GM12878 (cell line): ENCODE measurements around the gene FBXO15. TPM values are rescaled to one million over a fixed set of nuclear protein-coding genes. Genes with fewer than 3 reads are reported as not detected.

Experiments used
- ATAC-seq: fragments of 200-7000 bp; cut with Tn5 transposase; 3 replicates; pipeline ENCODE4 v1.9.1; 2020; ENCODE audit warnings: mild to moderate bottlenecking, moderate library complexity
- BruUV-seq: library from RNA; stranded (reverse); fragments of 400-500 nt; replicated peaks from 2 replicates; lab custom pipeline; 2021; lab: Mats Ljungman, UMichigan
- CTCF ChIA-PET: fragments of 300-600 bp; sonication (Branson Sonifier 250); formaldehyde crosslinking; extraction: SDS; loops from one replicate; lab custom pipeline; 2021; ENCODE audit warnings: inconsistent platforms; lab: Yijun Ruan, JAX
- POLR2A ChIA-PET: fragments of 350-600 bp; formaldehyde crosslinking; extraction: SDS; loops from one replicate; lab custom pipeline; 2021; ENCODE audit warnings: inconsistent platforms; lab: Charles Lee
- RAD21 ChIA-PET: fragments of 300-600 bp; sonication (Branson Sonifier 250); formaldehyde crosslinking; loops from one replicate; lab custom pipeline; 2023; ENCODE audit warnings: antibody characterized with exemption; ENCODE audit not compliant: unreplicated experiment; lab: Charles Lee
- SMC1A ChIA-PET: fragments of 300-600 bp; sonication (Branson Sonifier 250); formaldehyde crosslinking; loops from one replicate; lab custom pipeline; 2023; ENCODE audit not compliant: unreplicated experiment, uncharacterized antibody; lab: Charles Lee
- DNase-seq: peaks from one replicate; pipeline ENCODE4 v3.0.0-alpha.2; 2011; ENCODE audit warnings: low read depth, low spot score
- FAIRE-seq: peaks from 3 replicates; lab custom pipeline; 2011; peaks lifted over from hg19 to GRCh38; lab: Jason Lieb, UNC
- H2AFZ ChIP-seq: 2 replicates; pipeline ENCODE4 v1.6.0; 2011; ENCODE audit warnings: low read depth, low read length, control low read depth; ENCODE audit not compliant: control insufficient read depth
- H3K27ac ChIP-seq: 2 replicates; pipeline ENCODE4 v1.5.1; 2011; ENCODE audit warnings: control low read depth; ENCODE audit not compliant: control insufficient read depth, insufficient read depth
- H3K27me3 ChIP-seq, 2 experiments: replicated peaks in 1 of 2; 2 replicates each; pipeline versions ENCODE4 v1.6.0 to v1.6.1; 2011; ENCODE audit warnings: low read length in 1 of 2; ENCODE audit not compliant: control insufficient read depth in 2 of 2, insufficient read depth in 2 of 2
- H3K36me3 ChIP-seq, 2 experiments: 2 replicates each; pipeline ENCODE4 v1.5.1; 2011; ENCODE audit warnings: low read length in 1 of 2; ENCODE audit not compliant: control insufficient read depth in 2 of 2, insufficient read depth in 2 of 2
- H3K4me1 ChIP-seq: 2 replicates; pipeline ENCODE4 v1.6.1; 2011; ENCODE audit warnings: mild to moderate bottlenecking, low read length, moderate library complexity, mixed read lengths; ENCODE audit not compliant: control insufficient read depth, insufficient read depth
- H3K4me2 ChIP-seq: 2 replicates; pipeline ENCODE4 v1.6.0; 2011; ENCODE audit warnings: control low read depth; ENCODE audit not compliant: control insufficient read depth, insufficient read depth
- H3K4me3 ChIP-seq: fragments of 200-600 bp; sonication (generic); 2 replicates; pipeline ENCODE4 v1.5.1; 2016
- H3K79me2 ChIP-seq: 2 replicates; pipeline ENCODE4 v1.6.0; 2011; ENCODE audit warnings: low read length; ENCODE audit not compliant: control insufficient read depth, insufficient read depth
- H3K9ac ChIP-seq: 2 replicates; pipeline ENCODE4 v1.8.0; 2011; ENCODE audit warnings: low read length, control low read depth, mixed read lengths; ENCODE audit not compliant: control insufficient read depth, insufficient read depth
- H3K9me3 ChIP-seq: replicated peaks from 3 replicates; pipeline ENCODE4 v1.5.1; 2011; ENCODE audit warnings: mild to moderate bottlenecking, low read length; ENCODE audit not compliant: control insufficient read depth, insufficient read depth
- H4K20me1 ChIP-seq: 2 replicates; pipeline ENCODE4 v1.6.0; 2011; ENCODE audit not compliant: control insufficient read depth, insufficient read depth
- ATF2 ChIP-seq: IDR thresholded peaks from 2 replicates; pipeline ENCODE4 v1.6.1; 2012; ENCODE audit warnings: low read length, inconsistent platforms
- CBX5 ChIP-seq: sonication (generic); IDR thresholded peaks from 2 replicates; pipeline ENCODE4 v1.6.1; 2016; ENCODE audit warnings: low read depth, moderate library complexity, mild to moderate bottlenecking, inconsistent platforms
- EGR1 ChIP-seq, 2 experiments: IDR thresholded peaks; 1 replicate in 1 of 2; 2 replicates in 1 of 2; pipeline ENCODE4 v1.6.1; 2011 to 2012; ENCODE audit warnings: low read depth in 2 of 2, low read length in 2 of 2, borderline replicate concordance in 1 of 2, mild to moderate bottlenecking in 1 of 2, moderate library complexity in 1 of 2
- FOXK2 ChIP-seq: fragments of 450-650 bp; IDR thresholded peaks from 2 replicates; pipeline ENCODE4 v1.6.1; 2017; ENCODE audit warnings: mild to moderate bottlenecking, moderate library complexity
- IKZF1 ChIP-seq: fragments of 450-650 bp; conservative IDR thresholded peaks from 2 replicates; pipeline ENCODE4 v1.6.1; 2017; ENCODE audit warnings: antibody characterized with exemption, mild to moderate bottlenecking
- IRF4 ChIP-seq: IDR thresholded peaks from 2 replicates; pipeline ENCODE4 v1.6.1; 2011; ENCODE audit warnings: low read depth, low read length
- MTA2 ChIP-seq: fragments of 450-650 bp; IDR thresholded peaks from 2 replicates; pipeline ENCODE4 v1.6.1; 2016; ENCODE audit warnings: low read depth, mild to moderate bottlenecking, moderate library complexity
- NR2C1 ChIP-seq: fragments of 450-650 bp; IDR thresholded peaks from 2 replicates; pipeline ENCODE4 v1.6.1; 2017; ENCODE audit warnings: antibody characterized with exemption, mild to moderate bottlenecking, moderate library complexity
- PAX8 ChIP-seq: fragments of 450-650 bp; IDR thresholded peaks from 2 replicates; pipeline ENCODE4 v1.6.1; 2017; ENCODE audit warnings: mild to moderate bottlenecking, moderate library complexity
- POLR2A ChIP-seq: IDR thresholded peaks from 2 replicates; pipeline ENCODE4 v1.6.1; 2011; ENCODE audit warnings: low read depth, mild to moderate bottlenecking, low read length
- PRDM15 ChIP-seq: fragments of 450-650 bp; formaldehyde crosslinking; IDR thresholded peaks from 2 replicates; pipeline ENCODE4 v1.4.0; 2020; ENCODE audit warnings: mild to moderate bottlenecking, moderate library complexity
- RB1 ChIP-seq: fragments of 450-650 bp; formaldehyde crosslinking; IDR thresholded peaks from 2 replicates; pipeline ENCODE4 v1.6.1; 2017; ENCODE audit warnings: mild to moderate bottlenecking, borderline replicate concordance
- SMARCA5 ChIP-seq: fragments of 450-650 bp; IDR thresholded peaks from 2 replicates; pipeline ENCODE4 v1.6.1; 2017; ENCODE audit warnings: mild to moderate bottlenecking
- YBX1 ChIP-seq: fragments of 450-650 bp; IDR thresholded peaks from 2 replicates; pipeline ENCODE4 v1.6.1; 2016; ENCODE audit warnings: antibody characterized with exemption
- ZBED1 ChIP-seq: IDR thresholded peaks from 2 replicates; pipeline ENCODE4 v1.6.1; 2016; ENCODE audit warnings: borderline replicate concordance
- ZNF207 ChIP-seq: fragments of 450-650 bp; IDR thresholded peaks from 2 replicates; pipeline ENCODE4 v1.6.1; 2014; ENCODE audit warnings: antibody characterized with exemption, mild to moderate bottlenecking, borderline replicate concordance
- ZNF274 ChIP-seq: IDR thresholded peaks from one replicate; pipeline ENCODE4 v1.8.0; 2011; ENCODE audit not compliant: insufficient read length, insufficient read depth
- WGBS: methylation state at CpG from one replicate; pipeline ENCODE4 v1.1.6; 2016; ENCODE audit warnings: low lambda C conversion rate; ENCODE audit not compliant: insufficient replicate concordance, insufficient coverage; ENCODE audit errors: missing lambda C conversion rate; 5-methylcytosine and 5-hydroxymethylcytosine counted together
- in situ Hi-C: fragments of 300-500 bp; cut with MboI; formaldehyde crosslinking; loops from 9 replicates; pipeline ENCODE4 v1.14.3; 2018; ENCODE audit warnings: mixed read lengths
- intact Hi-C: fragments of 100-400 bp; cut with micrococcal nuclease; formaldehyde crosslinking; loops from one replicate; pipeline ENCODE4 v1.14.2; 2022; ENCODE audit not compliant: unreplicated experiment
- polyA plus RNA-seq, 11 experiments: library from polyadenylated mRNA; depleted of rRNA in 4 of 11; unstranded in 6 of 11; stranded (reverse) in 5 of 11; fragments of >200 nt; fragmentation: Nextera tagmentation in 4 of 11; fragmentation: Illumina TruSeq in 1 of 11; extraction: Ambion mirVana in 4 of 11; extraction: Trizol in 1 of 11; gene quantifications; 1 replicate in 1 of 11; 2 replicates in 10 of 11; pipeline versions ENCODE4 v1.2.1 to v1.2.3, GENCODE V29; 2011 to 2016; ENCODE audit warnings: inconsistent platforms in 2 of 11, missing spikeins in 2 of 11, low read depth in 1 of 11
- total RNA-seq, 4 experiments: library from RNA; depleted of rRNA in 3 of 4; stranded (reverse); fragments of >200 nt in 3 of 4; fragmentation: Illumina TruSeq in 1 of 4; extraction: Trizol in 1 of 4; gene quantifications; 2 replicates each; pipeline versions ENCODE4 v1.2.1 to v1.2.3, GENCODE V29; 2013 to 2021

Gene FBXO15
- total and polyA plus RNA-seq, 10 of the 15 experiments (the other 5 are each of a cell fraction or from before 2014, with no cell fraction given): 0.06 to 0.90 (median 0.22) TPM; not detected in 3

GRCh38 chr18:74097803-74098202 is 49.8 kb downstream of the FBXO15 start:
- no peak overlapping the region for H3K27ac ChIP-seq
- H3K79me2 ChIP-seq: no peaks in the 10 kb centered on the region
- no peak for DNase-seq
- no peak overlapping the region for H3K4me3 ChIP-seq
- POLR2A ChIA-PET: no interaction called here
- no peak overlapping the region for H2AFZ ChIP-seq
- H3K9ac ChIP-seq: no peak overlapping the region
- TF ChIP-seq PAX8 (no peak), SMARCA5 (no peak), EGR1 (IDR thresholded peaks at IDR 0.05; ENCODE audit: borderline replicate concordance in 1 of 2, low read depth in 2 of 2, low read length in 2 of 2) (no peak), YBX1 (no peak), NR2C1 (no peak), ZBED1 (no peak), ATF2 (no peak), FOXK2 (no peak), MTA2 (no peak), ZNF274 (no peak), POLR2A (no peak), RB1 (no peak), ZNF207 (no peak), CBX5 (no peak), PRDM15 (CRISPR knock-in tag) (no peak), IRF4 (no peak), IKZF1 (no peak)
- H3K9me3 ChIP-seq: no peaks in the 10 kb centered on the region
- no TSS peak for BruUV-seq
- in situ Hi-C loops: no loop called here
- no peaks in the 10 kb centered on the region for H4K20me1 ChIP-seq
- H3K36me3 ChIP-seq: no peaks in the 10 kb centered on the region
- H3K4me2 ChIP-seq: no peak overlapping the region
- CTCF ChIA-PET: interaction anchor here (1.3 kb wide), 1 partner anchor 18 kb away, joined by 4 read pairs; no protein-coding TSS in a partner anchor
- RAD21 ChIA-PET: no interaction called here
- intact Hi-C loops: no loop called here
- no peak for FAIRE-seq
- SMC1A ChIA-PET: no interaction called here
- no peak for ATAC-seq
- 0% methylated on average over 1 of the region's 1 CpG for WGBS
- no peaks in the 10 kb centered on the region for H3K4me1 ChIP-seq
- no peaks in the 10 kb centered on the region for H3K27me3 ChIP-seq
